GM12891 (cell line): Measurements from ENCODE around the gene TMEM41B.
A peak's percentile ranks its signal among the peaks of the same experiment; 100 is the strongest.

ENCODE experiments used
- DNase-seq: peaks from one replicate; pipeline ENCODE4 v3.0.0; 2011; ENCODE audit warnings: low spot score; ENCODE audit not compliant: insufficient read length
- FAIRE-seq: peaks from 2 replicates; lab custom pipeline; 2011; peaks lifted over from hg19 to GRCh38; lab: Jason Lieb, UNC
- PAX5 ChIP-seq: IDR thresholded peaks from 2 replicates; pipeline ENCODE4 v1.6.1; 2011; ENCODE audit warnings: low read length, moderate library complexity, mild to moderate bottlenecking; ENCODE audit not compliant: insufficient read depth, severe bottlenecking
- POLR2A ChIP-seq: IDR thresholded peaks from 2 replicates; pipeline ENCODE4 v1.6.1; 2011; ENCODE audit warnings: low read depth, low read length, control low read depth
- POLR2AphosphoS5 ChIP-seq: IDR thresholded peaks from 2 replicates; pipeline ENCODE4 v1.6.1; 2011; ENCODE audit warnings: low read depth, low read length, control low read depth
- POU2F2 ChIP-seq: IDR thresholded peaks from 2 replicates; pipeline ENCODE4 v1.6.1; 2011; ENCODE audit warnings: low read depth, mild to moderate bottlenecking, control low read depth, low read length, moderate library complexity
- SPI1 ChIP-seq: IDR thresholded peaks from 2 replicates; pipeline ENCODE4 v1.6.1; 2011; ENCODE audit warnings: low read depth, low read length, control low read depth
- TAF1 ChIP-seq: IDR thresholded peaks from 2 replicates; pipeline ENCODE4 v1.6.1; 2011; ENCODE audit warnings: low read depth, low read length, control low read depth

The TMEM41B gene

GRCh38 chr11:9304178-9304577 is 10.2 kb downstream of the TMEM41B start:
- no peak for FAIRE-seq
- TF ChIP-seq POLR2A: no peak
- no peak for TF ChIP-seq POU2F2
- no peak for TF ChIP-seq PAX5
- TF ChIP-seq POLR2AphosphoS5: no peak
- TF ChIP-seq SPI1: no peak
- TF ChIP-seq TAF1: no peak
- no peak for DNase-seq

GRCh38 chr11:9302448-9302847 is 11.9 kb downstream of the TMEM41B start:
- TF ChIP-seq TAF1 (no peak), PAX5 (no peak), POLR2AphosphoS5 (no peak), POLR2A (no peak), POU2F2 (no peak), SPI1 (no peak)
- FAIRE-seq (no peak), DNase-seq (no peak)

- DNase-seq: no peak
- FAIRE-seq: no peak
- TF ChIP-seq TAF1 (no peak), POLR2A (no peak), SPI1 (peak; percentile 62)
Measured at GRCh38 chr11:9301720-9302119, 12.7 kb downstream of the TMEM41B start.

- DNase-seq: no peak
- TF ChIP-seq SPI1 (no peak), POLR2A (no peak), TAF1 (no peak), POU2F2 (no peak), PAX5 (no peak), POLR2AphosphoS5 (no peak)
- no peak for FAIRE-seq
Measured at GRCh38 chr11:9293646-9294045, 20.7 kb downstream of the TMEM41B start.

GRCh38 chr11:9285850-9286587 is 28.4 kb downstream of the TMEM41B start:
- FAIRE-seq (no peak), DNase-seq (no peak)
- TF ChIP-seq SPI1 (no peak), TAF1 (no peak), POLR2AphosphoS5 (no peak), POLR2A (no peak), POU2F2 (no peak), PAX5 (no peak)

GRCh38 chr11:9280655-9281301 is 33.6 kb downstream of the TMEM41B start:
- TF ChIP-seq POU2F2 (peak; percentile 94), TAF1 (no peak)
- DNase-seq (no peak), FAIRE-seq (peak; percentile 97)

GRCh38 chr11:9277176-9277575 is 37.2 kb downstream of the TMEM41B start:
- TF ChIP-seq POLR2AphosphoS5 (no peak), POLR2A (no peak), SPI1 (no peak), PAX5 (no peak), TAF1 (no peak), POU2F2 (no peak)
- no peak for FAIRE-seq
- no peak for DNase-seq

GRCh38 chr11:9276571-9276970 is 37.8 kb downstream of the TMEM41B start:
- TF ChIP-seq POLR2A (no peak), POU2F2 (no peak), SPI1 (no peak), POLR2AphosphoS5 (no peak), PAX5 (no peak), TAF1 (no peak)
- FAIRE-seq (no peak), DNase-seq (no peak)

- TF ChIP-seq PAX5: no peak
- no peak for TF ChIP-seq POU2F2
- no peak for TF ChIP-seq SPI1
- FAIRE-seq (no peak), DNase-seq (no peak)
Measured at GRCh38 chr11:9274499-9275258, 39.7 kb downstream of the TMEM41B start.
